ENCODE measurements around the gene DPYSL5. TPM values are rescaled to one million over a fixed set of nuclear protein-coding genes. Genes with fewer than 3 reads are reported as not detected.

Gene DPYSL5
- total and polyA plus RNA-seq, 2 of the 8 experiments (the other 6 are each of a cell fraction or from before 2014, with no cell fraction given), result 11.9 to 16.4 TPM

- no peak for TF ChIP-seq CHD7 (IDR thresholded peaks at IDR 0.05; ENCODE audit: insufficient replicate concordance, low read length)
- no peak for TF ChIP-seq POLR2A (IDR thresholded peaks at IDR 0.05; ENCODE audit: control extremely low read depth in 1 of 2, low read depth in 2 of 2, low read length in 2 of 2)
- TF ChIP-seq SIX5 (IDR thresholded peaks at IDR 0.05; ENCODE audit: low read depth, low read length), result no peak
- TF ChIP-seq SAP30 (IDR thresholded peaks at IDR 0.05; ENCODE audit: insufficient read depth, insufficient replicate concordance, low read length), result no peak
- TF ChIP-seq BACH1 (IDR thresholded peaks at IDR 0.05; ENCODE audit: low read length), result no peak
- TF ChIP-seq TAF1 (IDR thresholded peaks at IDR 0.05; ENCODE audit: low read depth, low read length), result no peak
- no peak for TF ChIP-seq CHD1 (IDR thresholded peaks at IDR 0.05; ENCODE audit: low read depth, low read length)
- TF ChIP-seq CTBP2 (IDR thresholded peaks at IDR 0.05; ENCODE audit: borderline replicate concordance, insufficient read depth, insufficient read length, low read length), result no peak
- no peak for TF ChIP-seq CHD2 (IDR thresholded peaks at IDR 0.05; ENCODE audit: low read length)
- no peak for TF ChIP-seq ATF3 (IDR thresholded peaks at IDR 0.05; ENCODE audit: insufficient read depth, low read depth, low read length)
Measured at GRCh38 chr2:26905341-26906198, 57.6 kb downstream of the DPYSL5 start (continued).
